HEK293 (cell line): ENCODE results near the gene TNNC2.

ENCODE experiments used
- CTCF ChIP-seq: fragments of 450-650 bp; formaldehyde crosslinking; IDR thresholded peaks from 2 replicates; pipeline ENCODE4 v1.5.1; 2016; ENCODE audit warnings: missing biosample characterization, missing genetic modification characterization
- KLF1 ChIP-seq: fragments of 450-650 bp; formaldehyde crosslinking; IDR thresholded peaks from 2 replicates; pipeline ENCODE4 v1.5.1; 2016; ENCODE audit warnings: missing biosample characterization, missing genetic modification characterization
- PATZ1 ChIP-seq: fragments of 450-650 bp; formaldehyde crosslinking; IDR thresholded peaks from 2 replicates; pipeline ENCODE4 v1.5.1; 2016; ENCODE audit warnings: missing biosample characterization, missing genetic modification characterization
- ZBTB21 ChIP-seq: fragments of 450-650 bp; formaldehyde crosslinking; IDR thresholded peaks from 2 replicates; pipeline ENCODE4 v1.5.1; 2017; ENCODE audit warnings: missing biosample characterization, missing genetic modification characterization
- ZBTB7A ChIP-seq: fragments of 450-650 bp; formaldehyde crosslinking; IDR thresholded peaks from 2 replicates; pipeline ENCODE4 v1.5.1; 2016; ENCODE audit warnings: low read depth, missing biosample characterization, missing genetic modification characterization
- ZFHX2 ChIP-seq: fragments of 450-650 bp; formaldehyde crosslinking; conservative IDR thresholded peaks from 2 replicates; pipeline ENCODE4 v1.5.1; 2016; ENCODE audit warnings: missing biosample characterization, missing genetic modification characterization
- ZNF114 ChIP-seq: fragments of 450-650 bp; formaldehyde crosslinking; IDR thresholded peaks from 2 replicates; pipeline ENCODE4 v1.5.0; 2017; ENCODE audit warnings: missing biosample characterization, missing genetic modification characterization
- ZNF175 ChIP-seq: fragments of 450-650 bp; formaldehyde crosslinking; IDR thresholded peaks from 2 replicates; pipeline ENCODE4 v1.5.1; 2016; ENCODE audit warnings: missing biosample characterization, missing genetic modification characterization
- ZNF426 ChIP-seq: fragments of 450-650 bp; formaldehyde crosslinking; IDR thresholded peaks from 2 replicates; pipeline ENCODE4 v1.5.1; 2017; ENCODE audit warnings: missing biosample characterization, missing genetic modification characterization, mild to moderate bottlenecking, inconsistent platforms, moderate library complexity
- ZNF449 ChIP-seq: fragments of 450-650 bp; formaldehyde crosslinking; IDR thresholded peaks from 2 replicates; pipeline ENCODE4 v1.5.1; 2017; ENCODE audit warnings: missing biosample characterization, mild to moderate bottlenecking, missing genetic modification characterization, moderate library complexity
- ZNF776 ChIP-seq: fragments of 450-650 bp; formaldehyde crosslinking; IDR thresholded peaks from 2 replicates; pipeline ENCODE4 v1.5.0; 2017; ENCODE audit warnings: missing biosample characterization, missing genetic modification characterization, borderline replicate concordance
- TF ChIP-seq, protein P1 (sequence below): fragments of 450-650 bp; formaldehyde crosslinking; IDR thresholded peaks from 2 replicates; pipeline ENCODE4 v1.5.1; 2016; ENCODE audit warnings: missing biosample characterization, missing genetic modification characterization
- TF ChIP-seq, protein P2 (sequence below): fragments of 450-650 bp; formaldehyde crosslinking; IDR thresholded peaks from 2 replicates; pipeline ENCODE4 v1.5.1; 2016; ENCODE audit warnings: missing biosample characterization, missing genetic modification characterization

DNA sequence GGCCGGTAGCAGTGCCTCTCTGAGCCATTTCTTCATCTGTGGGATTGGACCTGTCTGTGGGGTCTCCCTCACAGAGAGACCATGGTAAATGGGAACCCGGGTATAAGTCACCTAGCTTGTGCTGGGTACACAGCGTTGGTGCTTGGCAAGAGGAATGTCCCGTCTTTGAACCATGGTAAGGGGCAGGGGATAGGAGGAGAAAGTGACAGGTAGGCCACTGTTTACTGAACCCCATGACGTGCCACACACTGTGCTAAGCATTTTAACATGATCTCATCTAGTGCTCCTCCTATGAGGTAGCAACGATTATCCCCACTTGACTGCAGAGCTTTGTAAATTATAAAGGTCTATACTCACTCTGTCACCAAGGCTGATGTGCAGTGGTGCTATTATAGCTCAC, 600 bp upstream of the TNNC2 start:
- TF ChIP-seq PATZ1 (no peak), KLF1 (tag by site-specific recombination) (no peak), CTCF (no peak), ZNF449 (tag by site-specific recombination) (no peak), ZBTB21 (tag by site-specific recombination) (no peak), ZNF776 (tag by site-specific recombination) (no peak), ZNF426 (tag by site-specific recombination) (no peak), ZNF175 (tag by site-specific recombination) (no peak), ZNF114 (tag by site-specific recombination) (no peak), ZFHX2 (tag by site-specific recombination) (no peak), ZBTB7A (tag by site-specific recombination) (no peak)
- TF ChIP-seq, protein P1, sequence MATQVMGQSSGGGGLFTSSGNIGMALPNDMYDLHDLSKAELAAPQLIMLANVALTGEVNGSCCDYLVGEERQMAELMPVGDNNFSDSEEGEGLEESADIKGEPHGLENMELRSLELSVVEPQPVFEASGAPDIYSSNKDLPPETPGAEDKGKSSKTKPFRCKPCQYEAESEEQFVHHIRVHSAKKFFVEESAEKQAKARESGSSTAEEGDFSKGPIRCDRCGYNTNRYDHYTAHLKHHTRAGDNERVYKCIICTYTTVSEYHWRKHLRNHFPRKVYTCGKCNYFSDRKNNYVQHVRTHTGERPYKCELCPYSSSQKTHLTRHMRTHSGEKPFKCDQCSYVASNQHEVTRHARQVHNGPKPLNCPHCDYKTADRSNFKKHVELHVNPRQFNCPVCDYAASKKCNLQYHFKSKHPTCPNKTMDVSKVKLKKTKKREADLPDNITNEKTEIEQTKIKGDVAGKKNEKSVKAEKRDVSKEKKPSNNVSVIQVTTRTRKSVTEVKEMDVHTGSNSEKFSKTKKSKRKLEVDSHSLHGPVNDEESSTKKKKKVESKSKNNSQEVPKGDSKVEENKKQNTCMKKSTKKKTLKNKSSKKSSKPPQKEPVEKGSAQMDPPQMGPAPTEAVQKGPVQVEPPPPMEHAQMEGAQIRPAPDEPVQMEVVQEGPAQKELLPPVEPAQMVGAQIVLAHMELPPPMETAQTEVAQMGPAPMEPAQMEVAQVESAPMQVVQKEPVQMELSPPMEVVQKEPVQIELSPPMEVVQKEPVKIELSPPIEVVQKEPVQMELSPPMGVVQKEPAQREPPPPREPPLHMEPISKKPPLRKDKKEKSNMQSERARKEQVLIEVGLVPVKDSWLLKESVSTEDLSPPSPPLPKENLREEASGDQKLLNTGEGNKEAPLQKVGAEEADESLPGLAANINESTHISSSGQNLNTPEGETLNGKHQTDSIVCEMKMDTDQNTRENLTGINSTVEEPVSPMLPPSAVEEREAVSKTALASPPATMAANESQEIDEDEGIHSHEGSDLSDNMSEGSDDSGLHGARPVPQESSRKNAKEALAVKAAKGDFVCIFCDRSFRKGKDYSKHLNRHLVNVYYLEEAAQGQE = no peak
- TF ChIP-seq, protein P2, sequence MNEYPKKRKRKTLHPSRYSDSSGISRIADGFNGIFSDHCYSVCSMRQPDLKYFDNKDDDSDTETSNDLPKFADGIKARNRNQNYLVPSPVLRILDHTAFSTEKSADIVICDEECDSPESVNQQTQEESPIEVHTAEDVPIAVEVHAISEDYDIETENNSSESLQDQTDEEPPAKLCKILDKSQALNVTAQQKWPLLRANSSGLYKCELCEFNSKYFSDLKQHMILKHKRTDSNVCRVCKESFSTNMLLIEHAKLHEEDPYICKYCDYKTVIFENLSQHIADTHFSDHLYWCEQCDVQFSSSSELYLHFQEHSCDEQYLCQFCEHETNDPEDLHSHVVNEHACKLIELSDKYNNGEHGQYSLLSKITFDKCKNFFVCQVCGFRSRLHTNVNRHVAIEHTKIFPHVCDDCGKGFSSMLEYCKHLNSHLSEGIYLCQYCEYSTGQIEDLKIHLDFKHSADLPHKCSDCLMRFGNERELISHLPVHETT (tag by site-specific recombination) = no peak
